Measurements from ENCODE around the gene RTN4IP1. TPM values are rescaled to one million over a fixed set of nuclear protein-coding genes. Genes with fewer than 3 reads are reported as not detected.

Gene RTN4IP1
- total and polyA plus RNA-seq, 2 of the 13 experiments (the other 11 are each of a cell fraction or from before 2014, with no cell fraction given) = 5.5 to 17.2 TPM

GRCh38 chr6:106540432-106540831, 88.9 kb downstream of the RTN4IP1 start (continued):
- TF ChIP-seq ZNF180 (CRISPR knock-in tag; IDR thresholded peaks at IDR 0.05; ENCODE audit: borderline replicate concordance, low read depth) (no peak), GATAD2A (CRISPR knock-in tag; IDR thresholded peaks at IDR 0.05) (no peak), DZIP1 (CRISPR knock-in tag; IDR thresholded peaks at IDR 0.05) (no peak), CHD4 (IDR thresholded peaks at IDR 0.05; ENCODE audit: borderline replicate concordance, low read length) (no peak), NR2F6 (IDR thresholded peaks at IDR 0.05) (peak; percentile 17), NR2F6 (CRISPR knock-in tag; IDR thresholded peaks at IDR 0.05) (no peak)

- FAIRE-seq (no peak), DNase-seq (ENCODE audit: low spot score) (no peak), ATAC-seq (peak; percentile 67)
- POLR2A ChIA-PET = no interaction called here
- Histone ChIP-seq H3K9me3 (ENCODE audit: low read length) (no peaks in the 10 kb centered on the region), H3K4me3 (replicated peaks in 1 of 3; ENCODE audit: insufficient read depth in 1 of 3, low read depth in 2 of 3, low read length in 3 of 3) (no peak overlapping the region), H3K27ac (ENCODE audit: extremely low read length, insufficient read depth, low read length) (peak overlapping the region; percentile 72), H3K36me3 (replicated peaks in 1 of 2; ENCODE audit: control insufficient read depth in 1 of 2, insufficient read depth in 2 of 2, low read length in 2 of 2) (peaks cover 5 to 15% of the 10 kb centered on the region in 2 experiments; a peak in 3 of 5 replicates), H3K79me2 (ENCODE audit: insufficient read depth, low read length) (no peaks in the 10 kb centered on the region), H3K4me1 (ENCODE audit: insufficient read depth, low read length) (peaks cover 32% of the 10 kb centered on the region), H3K9ac (ENCODE audit: insufficient read depth, low read depth, low read length) (peak overlapping the region; percentile 33; the same call in 1 of the 2 replicates), H2AFZ (ENCODE audit: low read length) (no peak overlapping the region), H4K20me1 (ENCODE audit: insufficient read depth, low read length) (no peaks in the 10 kb centered on the region), H3K27me3 (ENCODE audit: control insufficient read depth in 1 of 2, insufficient read depth in 2 of 2, low read length in 2 of 2) (no peaks in the 10 kb centered on the region), H3K4me2 (ENCODE audit: low read depth, low read length) (no peak overlapping the region)
- in situ Hi-C loops (cut with HindIII; ENCODE audit: extremely low pct_ligation_motif_present, low pct_unique_long_range_greater_than_20kb) = no loop called here
- WGBS (ENCODE audit: low lambda C conversion rate) = 91% methylated on average over 9 of the region's 9 CpGs
- no TSS peak for BruUV-seq (replicated peaks)
- CTCF ChIA-PET (ENCODE audit: low intra/inter-chr PET ratio, low total read pairs) = no interaction called here
- TF ChIP-seq ZNF768 (CRISPR knock-in tag; IDR thresholded peaks at IDR 0.05) (no peak), ZBTB4 (CRISPR knock-in tag; IDR thresholded peaks at IDR 0.05; ENCODE audit: borderline replicate concordance) (peak; percentile 84; the same call in 1 of the 2 replicates), JDP2 (CRISPR knock-in tag; IDR thresholded peaks at IDR 0.05; ENCODE audit: borderline replicate concordance) (no peak), RXRA (CRISPR knock-in tag; IDR thresholded peaks at IDR 0.05) (no peak), ZBTB38 (CRISPR knock-in tag; IDR thresholded peaks at IDR 0.05) (peak; percentile 67; the same call in 1 of the 2 replicates), NFAT5 (CRISPR knock-in tag; IDR thresholded peaks at IDR 0.05) (no peak)
- intact Hi-C loops (cut with micrococcal nuclease; ENCODE audit: unreplicated experiment) = no loop called here
These were observed 89.4 kb downstream of the RTN4IP1 start for GRCh38 chr6:106539936-106540335.

Data from HepG2 (cell line).